H1 (cell line): ENCODE data around the gene CD79A. TPM values are rescaled to one million over a fixed set of nuclear protein-coding genes. Genes with fewer than 3 reads are reported as not detected.

ENCODE experiments used
- CTCF ChIA-PET: fragments of 300-600 bp; sonication (Branson Sonifier 250); formaldehyde crosslinking; loops from one replicate; lab custom pipeline; 2021; ENCODE audit not compliant: partially characterized antibody; lab: Charles Lee
- POLR2A ChIA-PET: fragments of 300-600 bp; sonication (Branson Sonifier 250); formaldehyde crosslinking; loops from one replicate; lab custom pipeline; 2021; ENCODE audit warnings: inconsistent platforms; ENCODE audit not compliant: partially characterized antibody; lab: Charles Lee
- DNase-seq, 2 experiments: peaks; one replicate each; pipeline versions ENCODE4 v3.0.0 to v3.0.0-alpha.2; 2010 to 2022; ENCODE audit warnings: low spot score in 2 of 2, low read depth in 1 of 2, mixed read lengths in 1 of 2
- FAIRE-seq: peaks from 2 replicates; lab custom pipeline; 2011; peaks lifted over from hg19 to GRCh38; lab: Jason Lieb, UNC
- H2AFZ ChIP-seq: 2 replicates; pipeline ENCODE4 v1.8.1; 2012; ENCODE audit warnings: low read length, inconsistent platforms
- H2AK5ac ChIP-seq: 2 replicates; pipeline ENCODE4 v1.6.1; 2013; ENCODE audit warnings: low read depth, low read length
- H2BK120ac ChIP-seq: replicated peaks from 2 replicates; pipeline ENCODE3; 2013; ENCODE audit warnings: low read depth, low read length, inconsistent platforms
- H2BK12ac ChIP-seq: 2 replicates; pipeline ENCODE4 v1.6.1; 2013; ENCODE audit warnings: low read depth, low read length
- H2BK15ac ChIP-seq: 2 replicates; pipeline ENCODE4 v1.6.1; 2013; ENCODE audit warnings: low read length
- H2BK20ac ChIP-seq: 2 replicates; pipeline ENCODE4 v1.6.1; 2013; ENCODE audit warnings: low read length
- H2BK5ac ChIP-seq: 2 replicates; pipeline ENCODE4 v1.6.1; 2013; ENCODE audit warnings: low read depth, low read length
- H3K14ac ChIP-seq: 2 replicates; pipeline ENCODE4 v1.6.1; 2013; ENCODE audit warnings: inconsistent platforms; ENCODE audit not compliant: insufficient read length
- H3K18ac ChIP-seq: 2 replicates; pipeline ENCODE4 v1.6.1; 2013; ENCODE audit warnings: low read length; ENCODE audit errors: extremely low read depth
- H3K23ac ChIP-seq: 2 replicates; pipeline ENCODE4 v1.6.1; 2013; ENCODE audit warnings: inconsistent platforms; ENCODE audit not compliant: insufficient read length
- H3K23me2 ChIP-seq: 2 replicates; pipeline ENCODE4 v1.6.1; 2013; ENCODE audit warnings: low read depth, low read length
- H3K27ac ChIP-seq: 2 replicates; pipeline ENCODE4 v1.6.1; 2011; ENCODE audit warnings: low read depth, low read length, inconsistent platforms
- H3K27me3 ChIP-seq, 4 experiments: replicated peaks in 1 of 4; 1 replicate in 1 of 4; 2 replicates in 3 of 4; pipeline versions ENCODE4 v1.6.1 to v1.8.1; 2011 to 2013; ENCODE audit warnings: low read length in 3 of 4, mild to moderate bottlenecking in 3 of 4, inconsistent platforms in 2 of 4, mixed read lengths in 2 of 4, moderate library complexity in 1 of 4; ENCODE audit not compliant: control insufficient read depth in 3 of 4, insufficient read depth in 3 of 4; ENCODE audit errors: extremely low read depth in 1 of 4
- H3K36me3 ChIP-seq, 4 experiments: 2 replicates each; pipeline versions ENCODE4 v1.6.1 to v1.8.1; 2011 to 2013; ENCODE audit warnings: mild to moderate bottlenecking in 4 of 4, low read length in 3 of 4, moderate library complexity in 2 of 4, control low read depth in 1 of 4, inconsistent platforms in 1 of 4; ENCODE audit not compliant: insufficient read depth in 4 of 4, control insufficient read depth in 2 of 4
- H3K4ac ChIP-seq: replicated peaks from 2 replicates; pipeline ENCODE3; 2013; ENCODE audit warnings: low read length, low read depth, mixed read lengths, inconsistent platforms; ENCODE audit not compliant: insufficient read length
- H3K4me1 ChIP-seq, 4 experiments: replicated peaks in 1 of 4; 1 replicate in 1 of 4; 2 replicates in 3 of 4; pipeline versions ENCODE4 v1.6.1 to v1.8.1; 2011 to 2013; ENCODE audit warnings: low read length in 3 of 4, inconsistent platforms in 2 of 4, mixed read lengths in 1 of 4; ENCODE audit not compliant: insufficient read depth in 4 of 4, control insufficient read depth in 3 of 4
- H3K4me2 ChIP-seq, 2 experiments: 2 replicates each; pipeline versions ENCODE4 v1.6.1 to v1.8.1; 2011 to 2013; ENCODE audit warnings: low read depth in 2 of 2, low read length in 2 of 2, control low read depth in 1 of 2, inconsistent platforms in 1 of 2, mild to moderate bottlenecking in 1 of 2; ENCODE audit not compliant: insufficient read depth in 1 of 2
- H3K4me3 ChIP-seq, 4 experiments: fragments of 200-600, 300-600 bp in 1 of 4; sonication (generic), shearing (Covaris generic), sonication (Bioruptor Twin) in 1 of 4; 2 replicates each; pipeline versions ENCODE4 v1.5.1 to v1.8.1; 2011 to 2016; ENCODE audit warnings: low read length in 4 of 4, low read depth in 3 of 4, control low read depth in 2 of 4, inconsistent platforms in 2 of 4, mild to moderate bottlenecking in 2 of 4, mixed read lengths in 1 of 4, moderate library complexity in 1 of 4; ENCODE audit not compliant: insufficient read depth in 2 of 4; ENCODE audit errors: extremely low read depth in 1 of 4
- H3K56ac ChIP-seq: replicated peaks from 2 replicates; pipeline ENCODE3; 2013; ENCODE audit warnings: low read depth, mild to moderate bottlenecking, mixed read lengths, low read length, inconsistent platforms; ENCODE audit not compliant: insufficient read length
- H3K79me1 ChIP-seq: 2 replicates; pipeline ENCODE4 v1.6.1; 2013; ENCODE audit warnings: low read depth, low read length, control low read depth
- H3K79me2 ChIP-seq, 2 experiments: 2 replicates each; pipeline versions ENCODE4 v1.6.1 to v1.8.1; 2012 to 2013; ENCODE audit warnings: low read length in 2 of 2, mild to moderate bottlenecking in 2 of 2, inconsistent platforms in 1 of 2; ENCODE audit not compliant: insufficient read depth in 2 of 2, control insufficient read depth in 1 of 2
- H3K9ac ChIP-seq, 4 experiments: replicated peaks in 1 of 4; 1 replicate in 1 of 4; 2 replicates in 3 of 4; pipeline versions ENCODE4 v1.6.1 to v1.8.1; 2011 to 2013; ENCODE audit warnings: low read depth in 3 of 4, low read length in 3 of 4, control low read depth in 2 of 4, mild to moderate bottlenecking in 2 of 4, moderate library complexity in 2 of 4, inconsistent platforms in 1 of 4; ENCODE audit errors: extremely low read depth in 1 of 4
- H3K9me3 ChIP-seq, 2 experiments: 2 replicates each; pipeline versions ENCODE4 v1.6.1 to v1.8.1; 2012 to 2013; ENCODE audit warnings: mild to moderate bottlenecking in 2 of 2, moderate library complexity in 2 of 2, control low read depth in 1 of 2, inconsistent platforms in 1 of 2, low read depth in 1 of 2, low read length in 1 of 2, mixed read lengths in 1 of 2; ENCODE audit not compliant: insufficient read depth in 2 of 2
- H4K20me1 ChIP-seq, 2 experiments: replicated peaks in 1 of 2; 2 replicates each; pipeline versions ENCODE3 to v1.8.1; 2011 to 2013; ENCODE audit warnings: inconsistent platforms in 2 of 2, low read length in 2 of 2, mild to moderate bottlenecking in 1 of 2; ENCODE audit not compliant: insufficient read depth in 2 of 2, control insufficient read depth in 1 of 2
- H4K5ac ChIP-seq: 2 replicates; pipeline ENCODE4 v1.6.1; 2013; ENCODE audit warnings: low read length, low read depth, mixed read lengths, inconsistent platforms; ENCODE audit not compliant: insufficient read length
- H4K8ac ChIP-seq: 2 replicates; pipeline ENCODE4 v1.8.0; 2013; ENCODE audit warnings: mild to moderate bottlenecking, moderate library complexity, low read length, inconsistent platforms; ENCODE audit not compliant: insufficient read depth; ENCODE audit errors: extremely low read depth
- H4K91ac ChIP-seq: replicated peaks from 2 replicates; pipeline ENCODE3; 2013; ENCODE audit warnings: low read length, mixed read lengths, inconsistent platforms; ENCODE audit not compliant: insufficient read length
- POU5F1 ChIP-seq: IDR thresholded peaks from 2 replicates; pipeline ENCODE4 v1.6.1; 2011; ENCODE audit warnings: low read depth, mild to moderate bottlenecking, low read length, moderate library complexity
- SUZ12 ChIP-seq: fragments of 200-600 bp; sonication (generic); IDR thresholded peaks from 2 replicates; pipeline ENCODE4 v1.6.1; 2012; ENCODE audit warnings: mild to moderate bottlenecking, inconsistent platforms, low read length, moderate library complexity, mixed read lengths
- WGBS, 2 experiments: shearing (Covaris generic) in 1 of 2; methylation state at CpG; one replicate each; pipeline versions ENCODE4 v1.1.6 to v1.1.7; 2013 to 2015; ENCODE audit warnings: low lambda C conversion rate in 2 of 2, mixed read lengths in 2 of 2, inconsistent platforms in 1 of 2, low coverage in 1 of 2, missing lambda C conversion rate in 1 of 2; ENCODE audit not compliant: insufficient replicate concordance in 2 of 2, insufficient coverage in 1 of 2, insufficient read length in 1 of 2; ENCODE audit errors: extremely low coverage in 1 of 2, missing lambda C conversion rate in 1 of 2; 5-methylcytosine and 5-hydroxymethylcytosine counted together
- microRNA-seq, 2 experiments: library from miRNA; unstranded; fragments of <30 nt; microRNA quantifications; one replicate each; pipeline versions ENCODE4 to v1.2.0, GENCODE V29; 2016 to 2020; ENCODE audit warnings: borderline microRNAs expressed in 2 of 2, borderline number of aligned reads in 2 of 2, borderline replicate concordance in 1 of 2
- polyA plus RNA-seq, 7 experiments: library from polyadenylated mRNA; depleted of rRNA in 3 of 7; stranded (reverse) in 5 of 7; unstranded in 2 of 7; fragments of >200 nt in 5 of 7; fragments of 200-250 nt in 2 of 7; gene quantifications; 1 replicate in 5 of 7; 2 replicates in 1 of 7; 4 replicates in 1 of 7; pipeline versions ENCODE4 v1.2.1 to v1.2.3, GENCODE V29; 2011 to 2013; ENCODE audit warnings: missing spikeins in 2 of 7, mixed read lengths in 2 of 7
- small RNA-seq: library from polyadenylated mRNA; stranded (forward); fragments of <200 nt; extraction: miRNeasy Mini kit (QIAGEN cat#:217004); gene quantifications from one replicate; pipeline ENCODE3, GENCODE V24; 2013; ENCODE audit not compliant: insufficient read depth
- total RNA-seq: library from RNA; stranded (reverse); fragmentation: NEBNext Ultra II Directional; extraction: Animal tissue kit (Norgen Biotek cat#: 25700); gene quantifications from 2 replicates; pipeline ENCODE4 v1.2.1, GENCODE V29; 2021

CD79A gene
- total and polyA plus RNA-seq, 2 of the 8 experiments (the other 6 are each of a cell fraction or from before 2014, with no cell fraction given): 0.54 to 0.77 TPM

- 0 out of 2 replicates have a peak overlapping the region, but pooled peaks have one; percentile 71 for H2AK5ac ChIP-seq
- H4K8ac ChIP-seq: no peak overlapping the region
- no peak overlapping the region for H3K4me2 ChIP-seq
- no peaks in the 10 kb centered on the region for H3K79me1 ChIP-seq
- no peak overlapping the region for H2BK20ac ChIP-seq
- H3K9ac ChIP-seq: no peak overlapping the region
- H3K23me2 ChIP-seq: peaks cover 12% of the 10 kb centered on the region
- no peak overlapping the region for H2AFZ ChIP-seq
- H3K27ac ChIP-seq: no peak overlapping the region
- no peak overlapping the region for H3K4me3 ChIP-seq
- H3K23ac ChIP-seq: no peak overlapping the region
- FAIRE-seq: no peak
- no peaks in the 10 kb centered on the region for H3K9me3 ChIP-seq
- peaks cover 79 to 97% (median 94%) of the 10 kb centered on the region in 4 experiments for H3K27me3 ChIP-seq
- no peak overlapping the region for H3K18ac ChIP-seq
- no peaks in the 10 kb centered on the region for H3K79me2 ChIP-seq
- H2BK15ac ChIP-seq: peak overlapping the region; percentile 90; the same call in 1 of the 2 replicates
- ChIA-PET POLR2A (interaction anchor here (0.5 to 9.6 kb wide), 13 partner anchors 8 to 150 kb away, joined by 3 to 71 read pairs (median 6); partner anchors contain the start of gene RABAC1), CTCF (interaction anchor here (0.9 to 7.0 kb wide), 16 partner anchors 8 to 59 kb away, joined by 3 to 51 read pairs (median 5); no protein-coding TSS in a partner anchor)
- H2BK5ac ChIP-seq: no peak overlapping the region
- H3K14ac ChIP-seq: no peak overlapping the region
- TF ChIP-seq SUZ12 (peak; percentile 8; the same call in 1 of the 2 replicates), POU5F1 (no peak)
- WGBS, 2 experiments: 59% methylated on average over 7 of the region's 7 CpGs; no CpG with 5 or more reads in 1 of the 2 experiments
- DNase-seq: no peak
- H3K36me3 ChIP-seq: no peaks in the 10 kb centered on the region; a peak in 1 of 8 replicates
- H3K56ac ChIP-seq: no peak overlapping the region
- no peak overlapping the region for H3K4ac ChIP-seq
- peaks cover 6 to 23% (median 15%) of the 10 kb centered on the region in 4 experiments for H3K4me1 ChIP-seq
- no peak overlapping the region for H4K5ac ChIP-seq
- peak overlapping the region; percentile 51; the same call in 1 of the 2 replicates for H2BK12ac ChIP-seq
- peaks cover 6 to 35% of the 10 kb centered on the region in 2 experiments for H4K20me1 ChIP-seq
- no peak overlapping the region for H4K91ac ChIP-seq
- H2BK120ac ChIP-seq: no peak overlapping the region
Observed at GRCh38 chr19:41930322-41930722, 53.2 kb downstream of the CD79A start.

Small RNA genes within 50 kb of the gene (microRNA-seq; reads per million reads assigned to microRNA genes)
- gene MIR6797: 0.23 to 0.61 reads per million in 2 experiments

Small RNA genes within 50 kb of the gene (small RNA-seq; reads per million reads assigned to genes)
- gene MIR6797: 1.9 reads per million, percentile 12 among the genes with 10 or more reads in this experiment

Other genes with a start within 250 kb of the CD79A start
- gene CEACAM7, start 189.0 kb upstream of the CD79A start, total RNA-seq: not detected in 2 replicates
- not detected in 2 replicates for gene CEACAM7, start 189.0 kb upstream of the CD79A start, polyA plus RNA-seq (2011; rRNA removed)
- gene CEACAM5, start 168.7 kb upstream of the CD79A start, total RNA-seq: not detected in 2 replicates
- not detected in 2 replicates for gene CEACAM5, start 168.7 kb upstream of the CD79A start, polyA plus RNA-seq (2011; rRNA removed)
- not detected in 2 replicates for gene CEACAM6, start 121.7 kb upstream of the CD79A start, total RNA-seq
- not detected in 2 replicates for gene CEACAM6, start 121.7 kb upstream of the CD79A start, polyA plus RNA-seq (2011; rRNA removed)
- not detected in 2 replicates for gene CEACAM3, start 80.7 kb upstream of the CD79A start, total RNA-seq
- gene CEACAM3, start 80.7 kb upstream of the CD79A start, polyA plus RNA-seq (2011; rRNA removed): not detected in 2 replicates
- not detected in 2 replicates for gene LYPD4, start 32.6 kb upstream of the CD79A start, total RNA-seq
- 0.06 TPM in 1 of 2 replicates, not detected in the other for gene LYPD4, start 32.6 kb upstream of the CD79A start, polyA plus RNA-seq (2011; rRNA removed)
- gene DMRTC2, start 32.2 kb upstream of the CD79A start, total RNA-seq: not detected in 2 replicates
- gene DMRTC2, start 32.2 kb upstream of the CD79A start, polyA plus RNA-seq (2011; rRNA removed): not detected in 2 replicates
- 2,817 and 2,831 TPM in 2 replicates for gene RPS19, start 17.0 kb upstream of the CD79A start, total RNA-seq
- gene RPS19, start 17.0 kb upstream of the CD79A start, polyA plus RNA-seq (2011; rRNA removed): 5,751 and 9,112 TPM in 2 replicates
- 49.0 and 54.6 TPM in 2 replicates for gene ARHGEF1, start 5.9 kb downstream of the CD79A start, total RNA-seq
- 23.0 and 41.1 TPM in 2 replicates for gene ARHGEF1, start 5.9 kb downstream of the CD79A start, polyA plus RNA-seq (2011; rRNA removed)
- not detected in 2 replicates for gene ERFL, start 51.2 kb downstream of the CD79A start, total RNA-seq
- 0.08 and 0.12 TPM in 2 replicates for gene ERFL, start 51.2 kb downstream of the CD79A start, polyA plus RNA-seq (2011; rRNA removed)
- gene RABAC1, start 82.0 kb downstream of the CD79A start, total RNA-seq: 123 and 124 TPM in 2 replicates
- gene RABAC1, start 82.0 kb downstream of the CD79A start, polyA plus RNA-seq (2011; rRNA removed): 439 and 585 TPM in 2 replicates
- gene ATP1A3, start 117.0 kb downstream of the CD79A start, total RNA-seq: 35.8 and 41.2 TPM in 2 replicates
- gene ATP1A3, start 117.0 kb downstream of the CD79A start, polyA plus RNA-seq (2011; rRNA removed): 11.1 and 19.2 TPM in 2 replicates
- gene GRIK5, start 192.9 kb downstream of the CD79A start, total RNA-seq: 42.9 and 45.1 TPM in 2 replicates
- gene GRIK5, start 192.9 kb downstream of the CD79A start, polyA plus RNA-seq (2011; rRNA removed): 17.8 and 25.3 TPM in 2 replicates
- gene ZNF574, start 198.9 kb downstream of the CD79A start, total RNA-seq: 27.0 and 28.6 TPM in 2 replicates
- gene ZNF574, start 198.9 kb downstream of the CD79A start, polyA plus RNA-seq (2011; rRNA removed): 38.8 and 53.8 TPM in 2 replicates